NCI-H146 treated with DMSO at 0.1 percent for 48 hours (cell line): ENCODE results near the gene PPP2R3B.
"Not testable (repeated sequence)": the region's sequence is repeated elsewhere in the genome, so short reads cannot be mapped to it uniquely, and the experiment has no call there.

ENCODE experiments used
- DNase-seq: peaks from one replicate; lab custom pipeline; 2025; ENCODE audit not compliant: unreplicated experiment; lab: John Stamatoyannopoulos, UW

PPP2R3B gene

DNA sequence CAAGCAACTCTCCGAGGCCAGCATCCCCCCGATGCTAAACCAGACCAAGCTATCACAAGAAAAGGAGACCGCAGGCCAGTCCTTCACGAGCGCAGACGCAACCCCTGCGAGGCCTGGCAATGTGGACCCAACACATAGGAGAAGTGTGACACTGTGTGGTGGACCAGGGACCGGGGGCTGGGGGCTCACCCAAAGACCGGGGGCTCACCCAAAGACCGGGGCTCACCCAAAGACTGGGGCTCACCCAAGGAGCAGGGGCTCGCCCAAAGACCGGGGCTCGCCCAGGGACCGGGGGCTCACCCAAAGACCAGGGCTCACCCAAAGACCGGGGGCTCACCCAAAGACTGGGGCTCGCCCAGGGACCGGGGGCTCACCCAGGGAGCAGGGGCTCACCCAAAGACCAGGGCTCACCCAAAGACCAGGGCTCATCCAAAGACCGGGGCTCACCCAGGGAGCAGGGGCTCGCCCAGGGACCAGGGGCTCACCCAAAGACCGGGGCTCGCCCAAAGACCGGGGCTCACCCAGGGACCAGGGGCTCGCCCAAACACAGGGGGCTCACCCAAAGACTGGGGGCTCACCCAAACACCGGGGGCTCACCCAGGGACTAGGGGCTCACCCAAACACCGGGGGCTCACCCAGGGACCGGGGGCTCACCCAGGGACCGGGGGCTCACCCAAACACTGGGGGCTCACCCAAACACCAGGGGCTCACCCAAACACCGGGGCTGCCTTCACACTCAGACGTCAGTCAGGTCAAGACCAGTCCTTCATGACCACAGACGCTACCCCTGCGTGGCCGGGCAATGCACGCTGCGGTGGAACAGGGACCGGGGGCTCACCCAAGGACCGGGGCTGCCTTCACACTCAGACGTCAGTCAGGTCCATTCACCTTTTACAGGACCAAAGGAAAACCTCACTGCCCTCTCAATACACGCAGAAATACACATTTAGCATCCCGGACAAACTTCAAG is 32.9 kb downstream of the PPP2R3B start:
- DNase-seq: no peak

DNA sequence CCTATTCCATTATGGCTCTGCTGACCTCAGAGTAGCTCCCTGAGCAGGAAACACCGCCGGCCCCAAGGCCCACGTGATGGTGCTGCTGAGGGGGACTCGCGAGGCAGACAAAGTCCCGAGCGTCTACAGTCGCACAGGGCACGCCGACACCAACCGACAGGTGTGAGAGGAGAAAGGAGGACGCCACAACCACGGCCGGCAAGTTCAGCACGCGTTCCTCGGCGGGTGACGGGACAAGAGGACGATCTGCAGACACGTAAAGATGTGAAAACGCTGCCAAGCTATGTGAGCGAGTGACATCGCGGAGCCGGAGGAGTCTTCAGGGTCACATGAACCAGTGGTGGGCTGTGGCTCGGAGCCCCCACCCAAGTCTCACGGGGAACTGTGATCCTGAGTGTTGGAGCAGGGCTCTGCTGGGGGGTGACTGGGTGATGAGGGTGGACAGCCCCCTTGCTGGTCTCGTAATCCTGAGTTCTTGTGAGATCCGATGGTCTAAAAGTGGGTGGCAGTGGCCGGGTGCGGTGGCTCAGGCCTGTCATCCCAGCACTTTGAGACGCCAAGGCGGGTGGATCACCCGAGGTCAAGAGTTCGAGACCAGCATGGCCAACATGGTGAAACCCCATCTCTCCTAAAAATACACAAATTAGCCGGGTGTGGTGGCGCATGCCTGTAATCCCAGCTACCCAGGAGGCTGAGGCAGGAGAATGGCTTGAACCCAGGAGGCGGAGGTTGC is 34.0 kb downstream of the PPP2R3B start:
- no peak for DNase-seq

DNA sequence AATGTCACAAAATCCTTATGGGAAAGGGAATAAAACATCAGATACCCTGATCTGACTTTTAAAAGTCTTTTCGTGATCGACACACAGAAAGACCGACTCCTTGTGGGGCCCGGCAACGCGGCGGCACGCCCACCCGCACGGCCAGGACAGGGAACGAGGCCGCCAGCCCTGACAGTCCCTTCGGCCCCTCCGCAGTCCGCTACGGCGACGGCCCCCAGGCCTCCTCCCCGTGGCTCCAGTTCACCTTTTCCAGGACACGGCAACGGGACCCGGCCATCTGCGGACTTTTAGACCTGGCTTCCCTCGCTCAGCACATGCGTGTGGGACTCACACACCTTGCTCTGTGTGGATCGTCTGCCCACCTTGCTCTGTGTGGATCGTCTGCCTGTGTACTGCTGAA is 34.5 kb downstream of the PPP2R3B start:
- no peak for DNase-seq

DNA sequence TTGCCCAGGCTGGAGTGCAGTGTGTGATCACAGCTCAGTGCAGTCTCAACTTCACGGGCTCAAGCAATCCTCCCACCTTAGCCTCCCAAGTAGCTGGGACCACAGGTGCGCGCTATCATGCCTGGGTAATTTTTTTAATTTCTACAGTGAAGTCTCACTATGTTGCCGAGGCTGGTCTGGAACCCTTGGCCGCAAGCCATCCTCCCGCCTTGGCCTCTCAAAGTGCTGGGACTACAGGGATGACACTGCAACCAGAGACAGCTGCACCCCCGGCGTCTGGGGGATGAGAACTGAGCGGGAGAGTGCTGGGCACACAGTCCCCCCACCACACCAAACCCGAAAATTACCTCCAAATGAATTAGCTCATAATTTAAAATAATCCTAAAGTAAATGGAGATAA is 35.0 kb downstream of the PPP2R3B start:
- no peak for DNase-seq

DNA sequence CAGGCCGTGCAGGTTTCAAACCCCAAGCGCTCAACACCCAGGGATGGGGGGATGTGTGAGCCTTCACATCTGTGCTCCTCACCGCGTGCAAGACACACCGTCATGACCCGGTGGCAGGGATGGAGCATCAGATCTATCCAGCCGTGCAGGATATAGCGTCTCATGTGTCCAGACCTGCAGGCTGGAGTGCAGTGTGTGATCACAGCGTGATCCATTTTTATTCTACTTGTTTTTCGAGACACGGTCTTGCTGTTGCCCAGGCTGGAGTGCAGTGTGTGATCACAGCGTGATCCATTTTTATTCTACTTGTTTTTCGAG is 35.4 kb downstream of the PPP2R3B start:
- DNase-seq: not testable (repeated sequence)

DNA sequence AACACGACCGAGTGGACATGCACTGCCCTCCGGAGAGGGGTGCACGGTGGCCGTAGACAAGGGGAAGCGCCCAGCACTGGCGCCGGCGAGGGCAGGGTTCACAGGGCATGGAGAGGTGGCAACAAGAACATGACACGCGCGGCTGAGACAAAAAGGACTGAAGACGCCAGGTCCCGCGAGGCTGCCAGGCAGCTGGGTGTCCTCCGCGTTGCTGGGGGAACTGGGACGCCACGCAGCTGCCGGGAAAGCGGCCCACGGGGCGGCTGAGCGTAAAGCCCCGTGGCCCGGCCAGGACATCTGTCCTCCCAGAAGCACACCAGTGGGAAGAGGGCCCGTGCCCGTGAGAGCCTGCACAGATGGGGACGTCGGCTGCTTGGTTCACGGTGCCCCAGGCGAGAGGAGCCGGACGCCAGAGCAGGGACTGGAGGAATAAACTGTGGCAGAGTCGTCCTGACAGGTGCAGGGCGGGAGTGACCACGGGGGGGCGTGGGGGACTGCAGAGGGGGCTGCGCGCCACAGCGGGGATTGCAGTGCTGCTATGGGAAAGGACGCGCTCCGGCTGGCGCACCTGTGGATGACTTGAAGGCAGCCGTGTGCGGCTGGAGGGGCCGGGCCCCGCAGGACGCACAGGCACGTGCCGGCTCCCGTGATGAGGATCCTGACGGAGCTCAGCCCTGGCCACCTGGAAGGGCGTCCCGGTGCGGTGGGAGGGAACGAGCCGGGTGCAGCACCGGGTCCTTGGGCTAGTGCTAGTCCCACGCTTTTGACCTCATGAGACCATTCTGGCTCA is 36.0 kb downstream of the PPP2R3B start:
- peak; percentile 45 for DNase-seq

DNA sequence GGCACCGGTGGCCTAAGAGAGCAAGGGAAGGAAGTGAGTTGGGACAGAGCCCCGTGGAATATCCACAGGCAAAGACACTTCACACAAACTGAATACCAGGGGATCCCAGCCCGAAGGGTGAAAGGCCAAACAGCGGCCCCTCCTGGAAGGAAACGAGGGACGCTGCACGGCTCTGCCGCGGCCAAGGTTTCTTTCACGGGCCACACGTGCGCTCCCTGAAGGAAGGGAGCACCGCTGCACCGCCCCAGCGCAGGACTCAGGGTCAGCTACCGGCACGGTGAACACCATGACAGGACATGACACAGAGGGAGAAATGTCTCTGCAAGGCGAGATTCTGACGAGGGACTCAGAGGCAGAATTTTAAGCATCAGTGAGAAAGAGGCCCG is 36.6 kb downstream of the PPP2R3B start:
- no peak for DNase-seq

DNA sequence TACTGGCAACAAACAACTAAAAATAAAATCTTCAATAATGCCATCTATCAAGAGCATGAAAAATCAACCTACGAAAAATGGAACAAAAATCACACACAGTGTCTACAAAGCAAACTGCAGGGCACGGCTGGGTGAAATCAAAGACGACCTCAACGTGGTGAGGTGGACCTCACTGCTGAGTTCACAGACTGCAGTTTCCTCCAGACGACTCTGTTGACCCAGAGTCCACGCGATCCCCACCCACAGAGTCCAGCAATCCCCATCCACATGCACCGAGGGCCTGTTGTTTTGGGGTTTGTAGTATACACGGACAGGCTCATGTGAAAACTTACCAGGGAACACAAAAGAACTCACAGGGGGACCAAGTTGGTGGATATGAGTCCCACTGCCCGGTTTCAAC is 37.0 kb downstream of the PPP2R3B start:
- DNase-seq: no peak

DNA sequence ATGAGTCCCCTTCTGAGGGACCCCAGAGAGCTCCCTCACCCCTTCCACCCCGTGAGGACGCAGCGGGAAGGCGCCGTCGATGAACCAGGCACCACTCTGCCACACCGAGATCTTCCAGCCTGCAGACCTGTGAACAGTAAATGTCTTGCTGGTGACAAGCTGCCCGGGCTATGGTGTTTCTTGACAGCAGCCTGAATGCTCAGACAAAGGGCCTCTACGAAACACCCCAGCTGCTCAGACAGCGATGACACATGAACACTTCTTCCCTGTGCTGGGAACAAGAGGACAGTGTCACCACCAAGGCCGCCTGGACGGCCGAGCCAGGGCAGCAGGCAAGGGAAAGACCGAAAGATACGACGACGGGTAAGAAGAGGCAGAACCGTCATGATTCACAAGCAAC is 37.5 kb downstream of the PPP2R3B start:
- DNase-seq: no peak

DNA sequence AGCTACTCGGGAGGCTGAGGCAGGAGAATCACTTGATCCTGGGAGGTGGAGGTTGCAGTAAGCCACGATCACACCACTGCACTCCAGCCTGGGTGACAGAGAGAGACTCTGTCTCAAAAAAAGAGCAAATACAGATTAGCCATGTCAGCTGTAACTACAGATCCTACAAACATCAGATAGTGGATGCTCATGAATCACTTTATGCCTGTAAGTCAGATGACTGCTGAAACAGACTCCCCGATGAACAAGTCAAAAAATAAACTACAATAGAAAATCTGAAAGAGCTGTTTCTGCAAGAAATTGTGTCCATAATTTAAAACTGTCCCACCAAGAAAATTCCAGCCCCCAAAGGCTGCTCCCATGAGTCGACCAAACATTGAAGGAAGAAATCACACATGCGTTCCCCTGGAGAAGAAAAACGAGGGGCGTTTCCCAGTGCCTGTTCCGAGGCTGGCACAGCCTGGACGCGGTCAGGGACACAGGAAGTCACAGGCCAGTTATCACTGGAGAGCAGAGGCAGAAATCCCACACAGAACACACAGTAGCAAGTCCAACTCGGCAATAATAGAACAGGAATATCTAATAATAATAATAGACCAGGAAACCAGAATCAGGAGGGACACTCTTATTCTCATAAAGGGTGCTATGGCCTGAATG is 38.1 kb downstream of the PPP2R3B start:
- no peak for DNase-seq

DNA sequence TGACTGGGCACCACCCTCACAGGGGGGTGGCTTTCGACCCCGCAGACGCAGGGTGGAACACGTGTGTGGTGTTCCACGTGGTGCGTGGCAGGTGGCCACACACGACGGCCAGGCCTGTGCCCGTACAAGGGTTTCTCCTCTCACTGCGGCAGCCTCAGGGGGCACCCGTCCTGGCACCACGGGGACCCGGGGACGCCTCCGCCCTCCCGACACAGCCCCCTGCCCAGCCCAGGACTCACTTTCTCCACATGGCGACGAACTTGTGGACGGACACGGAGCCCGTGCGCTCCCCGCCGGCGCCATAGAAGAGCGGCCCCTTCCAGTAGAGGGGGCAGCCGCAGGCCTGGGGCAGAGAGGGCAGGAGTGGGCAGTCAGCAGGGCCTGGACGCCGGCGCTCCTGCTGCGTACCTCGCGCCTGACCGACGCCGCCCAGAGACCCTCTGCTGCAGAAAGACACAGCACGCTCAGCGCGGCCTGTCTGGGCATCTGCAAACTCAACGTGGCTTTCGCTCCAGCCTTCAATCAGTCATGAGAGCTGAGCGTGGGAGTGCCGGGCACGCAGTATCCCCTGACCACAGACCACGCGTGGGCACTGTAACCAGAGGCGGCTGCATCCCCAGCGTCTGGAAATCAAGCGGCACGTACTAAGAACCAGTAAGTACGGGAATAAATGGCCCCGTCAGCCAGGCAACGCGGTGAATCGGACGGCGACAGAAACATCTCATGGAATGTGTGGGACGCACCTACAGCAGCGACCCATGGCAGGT is 39.2 kb downstream of the PPP2R3B start:
- no peak for DNase-seq

DNA sequence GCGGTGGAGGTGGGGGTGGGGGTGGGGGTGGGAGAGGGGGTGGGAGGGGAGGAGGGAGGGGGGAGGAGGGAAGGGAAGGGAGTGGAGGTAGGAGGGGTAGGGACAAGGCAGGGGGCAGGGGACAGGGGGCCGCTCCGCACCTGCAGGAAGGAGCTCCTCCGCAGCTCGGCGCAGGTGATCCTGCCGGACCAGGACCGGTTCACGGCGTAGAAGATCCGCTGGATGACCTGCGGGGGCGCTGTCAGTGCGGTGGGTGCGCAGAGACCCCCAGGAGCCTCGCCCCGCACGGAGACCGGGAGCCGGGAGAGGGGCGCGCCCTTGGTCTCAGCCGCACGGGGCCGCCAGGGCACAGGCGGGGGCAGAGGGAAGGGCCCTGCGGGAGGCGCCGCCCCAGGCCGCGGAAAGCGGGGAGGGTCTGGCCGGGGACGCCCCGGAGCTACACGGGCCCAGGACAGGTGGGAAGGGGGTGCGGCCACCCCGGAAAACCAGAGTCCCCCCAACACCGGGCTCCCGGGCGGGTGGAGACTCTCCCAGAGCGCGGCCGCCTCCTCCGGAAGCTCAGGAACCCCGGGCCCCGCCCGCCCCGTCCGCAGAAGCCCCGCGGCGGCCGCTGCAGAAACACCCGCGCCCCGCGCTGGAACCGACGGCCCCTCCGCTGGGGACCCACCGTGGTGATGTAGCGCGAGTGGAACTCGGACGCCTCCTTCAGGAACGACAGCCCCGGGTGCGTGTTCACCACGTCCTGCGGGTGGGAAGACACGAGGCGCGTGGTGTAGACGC is 40.5 kb downstream of the PPP2R3B start:
- no peak for DNase-seq

DNA sequence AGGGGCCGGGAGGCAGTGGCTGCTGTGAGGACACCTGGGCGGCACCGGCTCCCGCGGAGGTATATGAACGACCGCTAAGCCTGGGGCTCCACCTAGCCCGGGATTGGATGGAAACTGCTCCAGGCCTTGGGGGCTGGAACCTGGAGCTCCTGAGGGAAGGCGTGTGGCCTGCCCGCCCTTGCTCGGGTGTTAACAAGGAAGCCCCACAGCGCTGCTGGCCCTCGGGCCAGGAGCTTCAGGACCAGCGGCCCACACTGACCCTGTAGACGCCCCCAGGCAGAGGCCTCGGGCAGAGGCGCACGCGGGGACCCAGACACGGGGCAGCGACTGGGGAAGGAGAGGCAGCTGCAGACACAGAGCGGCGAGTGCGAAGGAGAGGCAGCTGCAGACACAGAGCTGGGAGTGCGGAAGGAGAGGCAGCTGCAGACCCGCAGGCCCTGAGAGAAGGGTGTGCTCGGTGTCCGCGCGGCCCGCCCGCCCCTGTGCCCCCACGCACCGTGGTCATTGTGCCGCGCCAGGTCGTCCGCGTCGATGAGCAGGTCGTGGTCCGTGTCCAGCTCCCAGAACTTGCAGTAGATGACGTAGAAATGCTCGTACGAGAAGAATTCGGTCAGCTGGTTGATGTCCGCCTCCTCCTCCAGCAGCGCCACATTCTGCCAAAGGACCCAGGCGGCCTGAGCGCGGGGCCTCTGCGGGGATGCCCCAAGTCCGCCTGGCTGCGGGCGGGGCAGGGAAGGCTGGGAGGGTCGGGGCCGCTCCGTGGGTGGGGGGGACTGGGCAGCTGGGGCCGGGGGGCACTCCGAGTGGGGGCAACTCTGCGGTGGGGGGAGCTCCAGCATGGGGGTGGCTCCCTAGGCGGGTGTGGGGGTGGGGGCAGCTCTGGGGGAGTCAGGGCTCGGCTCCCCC is 41.4 kb downstream of the PPP2R3B start:
- DNase-seq: no peak

DNA sequence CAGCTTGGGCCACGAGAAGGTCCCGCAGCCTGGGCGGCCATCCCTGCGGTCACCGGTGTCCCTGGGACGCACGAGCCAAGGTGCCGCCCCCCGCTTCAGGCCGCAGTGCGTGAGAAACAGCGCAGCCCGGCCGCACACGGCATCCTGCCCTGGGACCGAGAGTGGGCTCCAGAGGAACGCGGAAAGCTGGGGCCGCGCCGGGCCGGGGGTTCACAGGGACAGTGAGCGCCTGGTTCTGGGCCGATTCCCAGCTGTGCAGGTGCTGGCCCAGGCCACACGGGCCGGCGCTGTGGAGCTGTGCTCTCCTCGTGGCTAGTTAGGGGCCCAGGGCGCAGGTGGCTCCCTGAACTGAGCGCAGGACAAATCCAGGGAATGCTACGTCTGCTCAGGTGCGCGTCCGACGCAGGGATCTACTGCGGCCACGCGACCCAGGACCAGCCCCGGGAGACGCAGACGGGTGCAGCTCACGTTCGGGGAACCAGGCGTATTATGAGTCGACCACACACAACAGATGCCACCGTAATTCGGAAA is 42.3 kb downstream of the PPP2R3B start:
- no peak for DNase-seq

DNA sequence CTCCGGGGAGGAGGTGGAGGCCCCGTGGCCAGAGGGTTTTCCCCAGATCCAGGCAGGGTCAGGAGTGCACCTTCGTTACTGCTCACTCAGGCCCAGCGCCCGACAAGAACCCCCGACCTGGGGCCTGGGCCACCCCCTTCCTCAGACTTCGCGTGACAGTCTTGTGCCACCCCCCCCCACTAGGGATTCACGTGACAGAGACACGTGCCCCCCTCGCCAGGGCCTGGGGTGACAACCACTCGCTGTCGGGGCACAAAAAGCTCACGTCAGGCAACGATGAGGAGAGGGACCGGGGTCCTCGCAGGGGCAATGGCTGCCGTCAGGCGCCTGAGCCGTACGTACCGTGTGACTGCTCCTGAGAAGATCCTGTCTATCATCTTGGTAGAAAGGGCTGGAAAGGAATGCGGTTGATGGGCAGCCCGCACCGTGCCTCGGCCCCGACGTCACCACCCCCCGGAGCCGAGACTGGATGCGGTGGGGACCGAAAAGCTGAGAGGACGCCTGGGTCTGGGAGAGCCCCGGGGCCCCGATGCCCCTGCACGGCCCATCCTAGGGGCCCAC is 45.1 kb downstream of the PPP2R3B start:
- DNase-seq: no peak

DNA sequence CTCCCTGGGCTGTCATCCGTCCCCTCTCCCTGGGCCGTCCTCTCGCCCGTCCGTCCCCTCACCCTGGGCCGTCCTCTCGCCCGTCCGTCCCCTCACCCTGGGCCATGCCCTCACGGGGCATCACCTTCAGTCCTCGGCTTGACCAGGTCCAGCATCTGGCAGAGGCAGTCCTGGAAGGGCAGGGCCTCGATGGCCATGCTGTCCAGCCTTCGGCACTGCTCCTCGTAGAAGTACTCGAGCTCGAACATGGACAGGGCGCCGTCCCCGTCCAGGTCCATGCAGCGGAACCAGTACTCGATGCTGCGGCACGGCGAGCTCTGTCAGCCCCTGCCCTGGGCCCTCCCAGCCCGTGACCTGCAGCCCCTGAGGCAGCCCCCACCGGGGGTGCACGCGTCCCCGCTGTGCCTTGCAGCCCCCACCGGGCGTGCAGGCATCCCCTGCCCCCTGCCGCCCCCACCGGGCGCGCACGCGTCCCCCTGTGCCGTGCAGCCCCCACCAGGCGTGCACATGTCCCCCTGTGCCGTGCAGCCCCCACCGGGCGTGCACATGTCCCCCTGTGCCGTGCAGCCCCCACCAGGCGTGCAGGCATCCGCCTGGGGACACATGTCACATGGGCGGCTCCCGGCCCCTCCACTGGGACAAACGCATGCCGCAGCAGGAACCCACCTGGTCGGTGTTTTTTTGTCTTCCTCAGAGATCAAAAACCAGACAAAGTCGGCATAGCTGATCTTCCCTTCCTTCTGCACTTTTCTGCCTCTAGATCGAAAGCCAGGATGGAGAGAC is 45.9 kb downstream of the PPP2R3B start:
- no peak for DNase-seq

DNA sequence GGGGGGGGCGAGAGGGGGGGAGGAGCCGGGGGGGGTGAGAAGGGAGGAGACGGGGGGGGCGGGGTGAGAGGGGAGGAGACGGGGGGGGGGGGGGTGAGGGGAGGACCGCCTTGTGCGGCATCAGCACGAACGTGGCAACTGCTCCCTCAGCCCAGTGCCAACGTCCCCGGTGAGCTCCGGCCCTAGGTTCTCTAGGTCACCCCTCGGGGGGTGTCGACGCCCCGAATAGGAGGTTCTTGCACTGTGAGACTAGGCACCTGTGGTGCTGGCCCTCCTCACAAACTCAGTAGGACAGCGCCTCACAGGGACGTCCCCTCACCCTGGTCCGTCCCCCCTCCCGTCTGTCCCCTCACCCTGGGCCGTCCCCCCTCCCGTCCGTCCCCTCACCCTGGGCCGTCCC is 46.6 kb downstream of the PPP2R3B start:
- DNase-seq: no peak
